ENCODE data around the gene PLCL1. TPM values are rescaled to one million over a fixed set of nuclear protein-coding genes. Genes with fewer than 3 reads are reported as not detected.

Gene PLCL1
- total RNA-seq, 1 experiment from 2014 or later, result not detected

- no peak overlapping the region for H3K4me2 ChIP-seq
- H3K27me3 ChIP-seq (ENCODE audit: insufficient read depth, low read depth), result no peaks in the 10 kb centered on the region
- H3K9me3 ChIP-seq (ENCODE audit: insufficient read depth, low read depth), result no peaks in the 10 kb centered on the region
- no peak for DNase-seq
- H3K4me3 ChIP-seq, result no peak overlapping the region
- H3K36me3 ChIP-seq (ENCODE audit: low read depth), result no peaks in the 10 kb centered on the region
- BruUV-seq (replicated peaks), result no TSS peak
- ChIA-PET CTCF (interaction anchor here (0.7 kb wide), 1 partner anchor 39 kb away, joined by 3 read pairs; no protein-coding TSS in a partner anchor), POLR2A (ENCODE audit: unreplicated experiment) (no interaction called here)
- no peak overlapping the region for H2AFZ ChIP-seq
- H3F3A ChIP-seq (ENCODE audit: insufficient read depth, low read depth), result no peaks in the 10 kb centered on the region
- no peaks in the 10 kb centered on the region for H3K4me1 ChIP-seq (replicated peaks; ENCODE audit: insufficient read depth)
- H4K20me1 ChIP-seq (ENCODE audit: insufficient read depth), result no peaks in the 10 kb centered on the region
- no peaks in the 10 kb centered on the region for H3K9me2 ChIP-seq (ENCODE audit: insufficient read depth)
- intact Hi-C loops (cut with micrococcal nuclease; ENCODE audit: unreplicated experiment), result no loop called here
- no peaks in the 10 kb centered on the region for H3K79me2 ChIP-seq (ENCODE audit: low read depth)
- TF ChIP-seq CTCF (conservative IDR thresholded peaks at IDR 0.05) (no peak), EZH2 (IDR thresholded peaks at IDR 0.05; ENCODE audit: low read depth) (no peak)
- no peak overlapping the region for H3K27ac ChIP-seq
These were observed 293.2 kb downstream of the PLCL1 start for GRCh38 chr2:198097630-198098029.

- intact Hi-C loops (cut with micrococcal nuclease; ENCODE audit: unreplicated experiment), result no loop called here
- Histone ChIP-seq H3K9me2 (ENCODE audit: insufficient read depth) (no peaks in the 10 kb centered on the region), H4K20me1 (ENCODE audit: insufficient read depth) (no peaks in the 10 kb centered on the region), H3F3A (ENCODE audit: insufficient read depth, low read depth) (no peaks in the 10 kb centered on the region), H2AFZ (no peak overlapping the region), H3K36me3 (ENCODE audit: low read depth) (no peaks in the 10 kb centered on the region), H3K27me3 (ENCODE audit: insufficient read depth, low read depth) (no peaks in the 10 kb centered on the region), H3K9me3 (ENCODE audit: insufficient read depth, low read depth) (no peaks in the 10 kb centered on the region), H3K79me2 (ENCODE audit: low read depth) (no peaks in the 10 kb centered on the region), H3K4me2 (no peak overlapping the region), H3K4me1 (replicated peaks; ENCODE audit: insufficient read depth) (no peaks in the 10 kb centered on the region), H3K27ac (no peak overlapping the region), H3K4me3 (no peak overlapping the region)
- no peak for DNase-seq
- TF ChIP-seq EZH2 (IDR thresholded peaks at IDR 0.05; ENCODE audit: low read depth) (no peak), CTCF (conservative IDR thresholded peaks at IDR 0.05) (no peak)
- CTCF ChIA-PET, result no interaction called here
- POLR2A ChIA-PET (ENCODE audit: unreplicated experiment), result interaction anchor here (0.6 kb wide), 1 partner anchor 1573 kb away, joined by 3 read pairs; no protein-coding TSS in a partner anchor
- no TSS peak for BruUV-seq (replicated peaks)
These were observed 294.0 kb downstream of the PLCL1 start for GRCh38 chr2:198098386-198098785.

GRCh38 chr2:198098918-198099317 lies 294.5 kb downstream of the PLCL1 start:
- Histone ChIP-seq H3K9me3 (ENCODE audit: insufficient read depth, low read depth) (no peaks in the 10 kb centered on the region), H2AFZ (no peak overlapping the region), H3K79me2 (ENCODE audit: low read depth) (no peaks in the 10 kb centered on the region), H3K4me1 (replicated peaks; ENCODE audit: insufficient read depth) (no peaks in the 10 kb centered on the region), H3K27me3 (ENCODE audit: insufficient read depth, low read depth) (no peaks in the 10 kb centered on the region), H4K20me1 (ENCODE audit: insufficient read depth) (no peaks in the 10 kb centered on the region), H3K4me3 (no peak overlapping the region), H3K4me2 (no peak overlapping the region), H3K9me2 (ENCODE audit: insufficient read depth) (no peaks in the 10 kb centered on the region), H3K36me3 (ENCODE audit: low read depth) (no peaks in the 10 kb centered on the region), H3F3A (ENCODE audit: insufficient read depth, low read depth) (no peaks in the 10 kb centered on the region), H3K27ac (no peak overlapping the region)
- ChIA-PET CTCF (no interaction called here), POLR2A (ENCODE audit: unreplicated experiment) (interaction anchor here (0.6 kb wide), 1 partner anchor 1573 kb away, joined by 3 read pairs; no protein-coding TSS in a partner anchor)
- intact Hi-C loops (cut with micrococcal nuclease; ENCODE audit: unreplicated experiment), result no loop called here
- no peak for DNase-seq
- no TSS peak for BruUV-seq (replicated peaks)
- TF ChIP-seq CTCF (conservative IDR thresholded peaks at IDR 0.05) (no peak), EZH2 (IDR thresholded peaks at IDR 0.05; ENCODE audit: low read depth) (no peak)

All from PC-9 (cell line).